ENCODE results near the gene CACNA1C. TPM values are rescaled to one million over a fixed set of nuclear protein-coding genes. Genes with fewer than 3 reads are reported as not detected.

The CACNA1C gene
- total RNA-seq, 1 donor from 2014 or later: 102 TPM

DNA sequence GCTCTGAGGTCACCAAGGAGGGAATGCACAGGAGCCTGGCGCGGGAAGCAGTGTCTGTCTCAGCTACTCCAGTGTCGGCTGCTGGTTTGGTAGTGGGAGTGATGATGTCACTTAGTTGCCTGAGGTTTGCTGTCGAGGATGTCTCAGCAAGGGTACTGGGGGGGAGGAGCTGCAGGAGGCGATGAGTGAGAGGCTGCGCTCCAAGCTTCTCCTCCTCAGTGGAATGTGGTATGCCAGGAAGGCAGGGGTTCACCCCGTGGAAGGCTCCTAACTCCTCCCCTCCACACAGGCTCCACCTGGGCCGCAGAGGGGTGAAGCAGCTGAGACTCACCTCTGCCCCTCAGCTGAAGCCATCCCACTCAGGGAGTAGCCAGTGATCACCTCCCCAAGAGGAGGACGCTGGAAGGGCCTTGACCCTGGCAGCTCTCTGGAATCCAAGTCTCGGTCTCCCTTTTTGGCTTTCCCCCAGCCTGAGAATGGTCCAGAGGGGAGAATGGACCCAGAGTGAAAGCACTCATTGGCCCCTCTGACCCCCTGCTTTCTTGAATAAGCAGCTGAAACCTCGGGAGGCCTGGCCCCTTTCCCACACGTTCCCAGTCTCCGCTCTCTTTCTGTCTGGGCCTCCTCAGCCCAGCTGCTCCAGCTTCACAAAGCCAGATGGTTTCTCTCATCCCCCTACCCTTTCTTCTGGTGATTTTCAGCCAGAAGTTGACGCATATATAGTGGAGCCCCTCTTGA, 563.0 kb downstream of the CACNA1C start:
- H3K4me1 ChIP-seq: peaks cover 5 to 9% of the 10 kb centered on the region in 2 donors
- H3K9me3 ChIP-seq: no peaks in the 10 kb centered on the region
- TF ChIP-seq, protein P1, sequence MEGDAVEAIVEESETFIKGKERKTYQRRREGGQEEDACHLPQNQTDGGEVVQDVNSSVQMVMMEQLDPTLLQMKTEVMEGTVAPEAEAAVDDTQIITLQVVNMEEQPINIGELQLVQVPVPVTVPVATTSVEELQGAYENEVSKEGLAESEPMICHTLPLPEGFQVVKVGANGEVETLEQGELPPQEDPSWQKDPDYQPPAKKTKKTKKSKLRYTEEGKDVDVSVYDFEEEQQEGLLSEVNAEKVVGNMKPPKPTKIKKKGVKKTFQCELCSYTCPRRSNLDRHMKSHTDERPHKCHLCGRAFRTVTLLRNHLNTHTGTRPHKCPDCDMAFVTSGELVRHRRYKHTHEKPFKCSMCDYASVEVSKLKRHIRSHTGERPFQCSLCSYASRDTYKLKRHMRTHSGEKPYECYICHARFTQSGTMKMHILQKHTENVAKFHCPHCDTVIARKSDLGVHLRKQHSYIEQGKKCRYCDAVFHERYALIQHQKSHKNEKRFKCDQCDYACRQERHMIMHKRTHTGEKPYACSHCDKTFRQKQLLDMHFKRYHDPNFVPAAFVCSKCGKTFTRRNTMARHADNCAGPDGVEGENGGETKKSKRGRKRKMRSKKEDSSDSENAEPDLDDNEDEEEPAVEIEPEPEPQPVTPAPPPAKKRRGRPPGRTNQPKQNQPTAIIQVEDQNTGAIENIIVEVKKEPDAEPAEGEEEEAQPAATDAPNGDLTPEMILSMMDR (IDR thresholded peaks at IDR 0.05): no peak
- no peak overlapping the region for H3K4me3 ChIP-seq
- H3K27ac ChIP-seq: peak overlapping the region in 1 of 2 donors; percentile 35
- peaks cover 52 to 78% of the 10 kb centered on the region in 2 donors for H3K36me3 ChIP-seq
- no peak for DNase-seq (ENCODE audit: low spot score in 2 of 2)
- no peaks in the 10 kb centered on the region for H3K27me3 ChIP-seq
- intact Hi-C loops (cut with DNase I): no loop called here

DNA sequence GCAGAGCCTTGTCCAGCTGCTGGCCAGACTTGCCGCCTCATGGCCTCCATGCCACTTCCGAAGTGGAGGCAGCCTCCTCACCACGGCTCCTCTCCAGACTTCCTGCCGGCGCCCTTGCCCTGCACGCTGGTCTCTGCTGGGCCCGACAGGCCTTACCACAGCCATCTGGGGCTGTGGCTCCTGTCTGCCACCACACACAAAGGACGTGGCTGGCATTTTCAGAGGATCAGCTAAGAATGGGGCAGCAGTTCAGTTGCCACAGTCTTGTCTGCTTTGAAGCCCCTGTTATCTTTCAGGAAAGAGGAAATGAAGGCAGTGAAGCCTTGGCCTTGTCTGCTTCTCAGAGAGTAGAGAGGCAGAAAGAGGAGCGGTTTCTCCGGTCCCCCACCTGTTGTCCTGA, 564.0 kb downstream of the CACNA1C start:
- H3K36me3 ChIP-seq: peaks cover 60 to 86% of the 10 kb centered on the region in 2 donors
- TF ChIP-seq, protein P1 (IDR thresholded peaks at IDR 0.05): no peak

DNA sequence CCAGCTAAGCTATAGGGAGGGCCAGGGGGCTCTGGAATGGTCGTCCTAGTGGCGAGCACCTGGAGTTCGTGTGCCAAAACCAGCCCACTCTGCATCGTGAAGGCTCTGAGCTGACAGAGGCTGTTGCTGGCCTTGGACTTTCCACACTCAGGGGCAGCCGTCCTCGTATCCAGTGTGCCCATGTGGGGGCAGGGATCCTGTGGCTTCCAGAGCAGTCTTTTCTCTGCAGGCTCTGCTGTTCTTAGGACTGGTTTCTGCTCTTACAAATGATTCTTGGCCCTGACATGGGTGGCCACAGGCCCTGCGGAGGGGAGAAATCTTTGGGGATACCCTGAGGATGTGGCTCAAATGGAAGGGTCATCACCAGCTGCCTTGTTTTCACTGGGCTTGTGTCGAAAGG, 564.6 kb downstream of the CACNA1C start:
- intact Hi-C loops (cut with DNase I): no loop called here
- Histone ChIP-seq H3K4me1 (peaks cover 5 to 9% of the 10 kb centered on the region in 2 donors), H3K27ac (peak overlapping the region in 1 of 2 donors; percentile 23), H3K27me3 (no peaks in the 10 kb centered on the region), H3K4me3 (no peak overlapping the region), H3K36me3 (peaks cover 58 to 87% of the 10 kb centered on the region in 2 donors), H3K9me3 (no peaks in the 10 kb centered on the region)
- DNase-seq (ENCODE audit: low spot score in 2 of 2): no peak
- TF ChIP-seq, protein P1 (IDR thresholded peaks at IDR 0.05): no peak

More for the DNA sequence above, 564.0 kb downstream of the CACNA1C start:
- Histone ChIP-seq H3K27ac (peak overlapping the region; percentile 14 to 23), H3K4me3 (no peak overlapping the region), H3K27me3 (no peaks in the 10 kb centered on the region), H3K4me1 (peaks cover 5 to 9% of the 10 kb centered on the region in 2 donors), H3K9me3 (no peaks in the 10 kb centered on the region)
- DNase-seq (ENCODE audit: low spot score in 2 of 2): no peak
- intact Hi-C loops (cut with DNase I): no loop called here

DNA sequence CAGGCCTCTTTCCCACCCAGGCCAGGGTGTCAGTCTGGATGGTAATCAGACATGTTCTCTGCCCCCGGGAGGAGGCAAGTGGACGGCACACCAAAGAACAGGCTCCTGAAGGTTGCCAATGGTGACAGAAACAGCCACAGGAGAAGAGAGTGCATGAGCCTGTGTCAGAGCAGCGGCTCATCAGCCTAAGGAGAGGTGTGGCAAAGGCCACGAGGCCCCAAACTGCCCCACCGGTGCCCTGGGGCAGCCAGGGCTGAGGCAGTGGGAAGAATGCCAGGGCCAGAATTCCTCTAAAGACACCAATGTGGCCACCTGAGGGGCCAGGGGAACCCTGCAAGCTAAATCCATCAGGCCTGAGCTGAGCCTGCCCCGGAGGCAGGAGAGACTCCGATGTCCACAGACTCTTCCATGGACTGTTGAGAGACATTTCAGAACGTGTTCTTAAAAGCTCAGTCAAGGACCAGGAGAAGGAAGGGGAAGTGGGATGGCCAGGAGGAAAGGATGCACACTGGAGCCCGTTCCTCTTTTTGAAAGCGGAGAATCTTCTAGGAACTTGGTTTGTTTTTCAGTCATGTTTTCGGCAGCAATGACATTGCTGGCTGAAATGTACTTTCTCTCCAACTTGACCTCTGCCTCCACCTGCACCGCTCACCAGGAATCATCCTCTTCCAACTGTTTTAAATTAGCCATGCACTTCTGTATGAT, 565.7 kb downstream of the CACNA1C start:
- H3K27me3 ChIP-seq: no peaks in the 10 kb centered on the region
- TF ChIP-seq, protein P1 (IDR thresholded peaks at IDR 0.05): no peak
- peaks cover 53 to 82% of the 10 kb centered on the region in 2 donors for H3K36me3 ChIP-seq
- peaks cover 5 to 7% of the 10 kb centered on the region in 2 donors for H3K4me1 ChIP-seq
- DNase-seq (ENCODE audit: low spot score in 2 of 2): no peak
- no peaks in the 10 kb centered on the region for H3K9me3 ChIP-seq
- no peak overlapping the region for H3K4me3 ChIP-seq
- intact Hi-C loops (cut with DNase I): no loop called here
- H3K27ac ChIP-seq: no peak overlapping the region

DNA sequence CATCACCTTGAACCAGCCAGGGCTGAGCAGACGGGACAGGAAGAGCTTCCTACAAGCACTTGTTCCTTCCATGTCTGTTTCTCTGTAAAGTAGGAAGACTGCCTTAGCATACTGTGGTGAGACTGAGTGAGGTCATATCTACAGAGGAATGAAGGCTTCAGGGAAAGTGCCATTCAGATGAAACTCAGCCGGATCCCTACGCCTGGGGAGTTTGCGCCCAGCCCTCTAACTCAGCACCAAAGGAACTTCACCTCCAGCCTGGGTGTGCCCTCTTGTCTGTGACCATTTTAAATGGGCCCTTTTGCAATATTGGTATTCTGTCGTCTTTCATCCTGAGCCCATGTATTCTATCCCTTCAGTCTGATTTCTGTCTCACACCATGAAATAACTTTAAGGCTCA, 566.3 kb downstream of the CACNA1C start:
- DNase-seq (ENCODE audit: low spot score in 2 of 2): no peak
- Histone ChIP-seq H3K9me3 (no peaks in the 10 kb centered on the region), H3K36me3 (peaks cover 53 to 88% of the 10 kb centered on the region in 2 donors), H3K27ac (no peak overlapping the region), H3K4me3 (no peak overlapping the region), H3K27me3 (no peaks in the 10 kb centered on the region), H3K4me1 (peaks cover 3 to 4% of the 10 kb centered on the region in 2 donors)
- intact Hi-C loops (cut with DNase I): no loop called here
- TF ChIP-seq, protein P1 (IDR thresholded peaks at IDR 0.05): no peak
